ENCODE results near the gene GATAD2B. TPM values are rescaled to one million over a fixed set of nuclear protein-coding genes. Genes with fewer than 3 reads are reported as not detected.

GATAD2B gene
- total and polyA plus RNA-seq, 2 donors (not counting 3 experiments of a cell fraction or from before 2014, with no cell fraction given), result 8.5 to 46.3 TPM

DNA sequence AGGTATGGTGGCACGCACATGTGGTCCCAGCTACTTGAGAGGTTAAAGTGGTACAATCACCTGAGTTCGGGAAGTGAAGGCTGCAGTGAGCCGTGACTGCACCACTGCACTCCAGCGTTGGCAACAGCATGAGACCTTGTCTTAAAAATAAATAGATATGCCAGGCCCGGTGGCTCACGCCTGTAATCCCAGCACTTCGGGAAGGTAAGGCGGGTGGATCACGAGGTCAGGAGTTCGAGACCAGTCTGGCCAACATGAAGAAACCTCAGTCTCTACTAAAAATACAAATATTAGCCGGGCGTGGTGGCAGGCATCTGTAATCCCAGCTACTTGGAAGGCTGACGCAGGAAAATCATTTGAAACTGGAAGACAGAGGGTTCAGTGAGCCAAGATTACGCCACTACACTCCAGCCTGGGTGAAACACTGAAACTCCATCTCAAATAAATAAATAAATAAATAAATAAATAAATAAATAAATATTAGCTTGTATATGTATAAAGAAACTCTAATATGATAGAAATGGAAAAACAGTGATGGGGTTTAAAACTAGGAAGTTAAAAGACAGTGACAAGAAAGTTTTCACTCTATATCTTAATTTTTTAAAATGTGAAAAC lies 18.8 kb downstream of the GATAD2B start:
- Histone ChIP-seq H3K4me2 (ENCODE audit: insufficient read depth, low read length) (no peak overlapping the region), H3K36me3 (ENCODE audit: control insufficient read depth in 2 of 2, extremely low read depth in 1 of 2, insufficient read depth in 2 of 2, low read length in 2 of 2) (peaks cover 0 to 2% of the 10 kb centered on the region in 2 experiments), H3K4me1 (ENCODE audit: control insufficient read depth, extremely low read depth, insufficient read depth, low read length) (no peaks in the 10 kb centered on the region), H3K9me3 (replicated peaks; ENCODE audit: control insufficient read depth, insufficient read depth, low read length) (no peaks in the 10 kb centered on the region), H3K9ac (replicated peaks; ENCODE audit: extremely low read depth, insufficient read depth, low read length) (no peak overlapping the region), H3K9me1 (replicated peaks; ENCODE audit: control insufficient read depth, extremely low read depth, insufficient read depth, low read length) (no peaks in the 10 kb centered on the region), H3K27ac (ENCODE audit: insufficient read depth, low read depth, low read length) (no peak overlapping the region), H2AFZ (ENCODE audit: low read depth, low read length) (no peak overlapping the region), H3K79me2 (ENCODE audit: control insufficient read depth, insufficient read depth, low read length) (peaks cover 81% of the 10 kb centered on the region), H3K27me3 (ENCODE audit: control insufficient read depth in 2 of 2, insufficient read depth in 2 of 2, low read length in 2 of 2) (no peaks in the 10 kb centered on the region), H3K4me3 (replicated peaks in 1 of 3; ENCODE audit: insufficient read depth in 1 of 3, low read depth in 1 of 3, low read length in 3 of 3) (no peak overlapping the region), H4K20me1 (replicated peaks; ENCODE audit: control insufficient read depth, extremely low read depth, insufficient read depth, low read length) (peaks cover 2% of the 10 kb centered on the region)
- ChIA-PET CTCF (no interaction called here), POLR2A (no interaction called here)
- no peak for TF ChIP-seq POLR2AphosphoS5 (IDR thresholded peaks at IDR 0.05; ENCODE audit: insufficient read depth, low read depth, low read length)
- TF ChIP-seq, protein P1, sequence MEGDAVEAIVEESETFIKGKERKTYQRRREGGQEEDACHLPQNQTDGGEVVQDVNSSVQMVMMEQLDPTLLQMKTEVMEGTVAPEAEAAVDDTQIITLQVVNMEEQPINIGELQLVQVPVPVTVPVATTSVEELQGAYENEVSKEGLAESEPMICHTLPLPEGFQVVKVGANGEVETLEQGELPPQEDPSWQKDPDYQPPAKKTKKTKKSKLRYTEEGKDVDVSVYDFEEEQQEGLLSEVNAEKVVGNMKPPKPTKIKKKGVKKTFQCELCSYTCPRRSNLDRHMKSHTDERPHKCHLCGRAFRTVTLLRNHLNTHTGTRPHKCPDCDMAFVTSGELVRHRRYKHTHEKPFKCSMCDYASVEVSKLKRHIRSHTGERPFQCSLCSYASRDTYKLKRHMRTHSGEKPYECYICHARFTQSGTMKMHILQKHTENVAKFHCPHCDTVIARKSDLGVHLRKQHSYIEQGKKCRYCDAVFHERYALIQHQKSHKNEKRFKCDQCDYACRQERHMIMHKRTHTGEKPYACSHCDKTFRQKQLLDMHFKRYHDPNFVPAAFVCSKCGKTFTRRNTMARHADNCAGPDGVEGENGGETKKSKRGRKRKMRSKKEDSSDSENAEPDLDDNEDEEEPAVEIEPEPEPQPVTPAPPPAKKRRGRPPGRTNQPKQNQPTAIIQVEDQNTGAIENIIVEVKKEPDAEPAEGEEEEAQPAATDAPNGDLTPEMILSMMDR (IDR thresholded peaks at IDR 0.05; ENCODE audit: extremely low read depth in 1 of 2, insufficient read depth in 1 of 2, low read depth in 1 of 2, low read length in 2 of 2), result no peak
- no peak for TF ChIP-seq FOS (IDR thresholded peaks at IDR 0.05; ENCODE audit: borderline replicate concordance, insufficient read depth, low read length)
- TF ChIP-seq JUN (IDR thresholded peaks at IDR 0.05; ENCODE audit: borderline replicate concordance, insufficient read depth, insufficient read length, low read depth), result no peak
- no peak for TF ChIP-seq POLR2A (IDR thresholded peaks at IDR 0.05; ENCODE audit: low read depth, low read length)
- TF ChIP-seq EZH2 (IDR thresholded peaks at IDR 0.05; ENCODE audit: borderline replicate concordance, low read depth, low read length, severe bottlenecking), result no peak
- TF ChIP-seq, protein P2, sequence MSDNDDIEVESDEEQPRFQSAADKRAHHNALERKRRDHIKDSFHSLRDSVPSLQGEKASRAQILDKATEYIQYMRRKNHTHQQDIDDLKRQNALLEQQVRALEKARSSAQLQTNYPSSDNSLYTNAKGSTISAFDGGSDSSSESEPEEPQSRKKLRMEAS (IDR thresholded peaks at IDR 0.05; ENCODE audit: insufficient read depth, insufficient read length), result no peak
- TF ChIP-seq GATA2 (IDR thresholded peaks at IDR 0.05; ENCODE audit: insufficient read depth, insufficient read length, low read depth, low read length), result no peak
- TF ChIP-seq MYC (IDR thresholded peaks at IDR 0.05; ENCODE audit: low read depth, low read length), result no peak
- no peak for FAIRE-seq
- no TSS peak for BruUV-seq (replicated peaks)
- DNase-seq (ENCODE audit: low read depth, low spot score), result no peak
- dilution Hi-C loops (cut with MboI; ENCODE audit: extremely low pct_ligation_motif_present, low sequenced_read_pairs), result no loop called here
- intact Hi-C loops (cut with micrococcal nuclease), result no loop called here

Measured in endothelial cell of umbilical vein (primary cell).